GM19193 (cell line): ENCODE measurements around the gene KCNJ13.

Source experiments
- POLR2A ChIP-seq: IDR thresholded peaks from 4 replicates; pipeline ENCODE4 v1.6.1; 2011; ENCODE audit not compliant: insufficient read depth, insufficient read length; ENCODE audit errors: extremely low read depth

KCNJ13 gene

GRCh38 chr2:232728785-232729184, 47.6 kb downstream of the KCNJ13 start:
- TF ChIP-seq POLR2A = no peak

- no peak for TF ChIP-seq POLR2A
Measured at GRCh38 chr2:232723027-232723426, 53.3 kb downstream of the KCNJ13 start.

- no peak for TF ChIP-seq POLR2A
Measured at GRCh38 chr2:232721882-232722281, 54.5 kb downstream of the KCNJ13 start.

- no peak for TF ChIP-seq POLR2A
Measured at GRCh38 chr2:232721261-232721660, 55.1 kb downstream of the KCNJ13 start.
